Kidney epithelial cell (primary cell): ENCODE results near the gene NRIP1. TPM values are rescaled to one million over a fixed set of nuclear protein-coding genes. Genes with fewer than 3 reads are reported as not detected.

Source experiments
- DNase-seq: peaks from one replicate; pipeline ENCODE4 v3.0.0-alpha.2; 2010; ENCODE audit warnings: low read depth
- H3K27me3 ChIP-seq: 2 replicates; pipeline ENCODE4 v1.6.0; 2011; ENCODE audit warnings: low read length; ENCODE audit not compliant: control insufficient read depth, insufficient read depth
- H3K36me3 ChIP-seq: 2 replicates; pipeline ENCODE4 v1.5.1; 2011; ENCODE audit warnings: low read length; ENCODE audit not compliant: control insufficient read depth, insufficient read depth
- H3K4me3 ChIP-seq: 2 replicates; pipeline ENCODE4 v1.5.1; 2011; ENCODE audit warnings: low read depth, mild to moderate bottlenecking, control low read depth, low read length
- total RNA-seq: library from RNA; depleted of rRNA; stranded (reverse); fragments of >200 nt; gene quantifications from 2 replicates; pipeline ENCODE4 v1.2.3, GENCODE V29; 2015
- TF ChIP-seq, protein P1 (sequence below): IDR thresholded peaks from 2 replicates; pipeline ENCODE4 v1.5.1; 2011; ENCODE audit warnings: mild to moderate bottlenecking, moderate library complexity, low read length, control low read depth, inconsistent platforms; ENCODE audit not compliant: insufficient read depth, poor library complexity, severe bottlenecking

The NRIP1 gene
- total RNA-seq, 1 donor from 2014 or later = 52.6 TPM

DNA sequence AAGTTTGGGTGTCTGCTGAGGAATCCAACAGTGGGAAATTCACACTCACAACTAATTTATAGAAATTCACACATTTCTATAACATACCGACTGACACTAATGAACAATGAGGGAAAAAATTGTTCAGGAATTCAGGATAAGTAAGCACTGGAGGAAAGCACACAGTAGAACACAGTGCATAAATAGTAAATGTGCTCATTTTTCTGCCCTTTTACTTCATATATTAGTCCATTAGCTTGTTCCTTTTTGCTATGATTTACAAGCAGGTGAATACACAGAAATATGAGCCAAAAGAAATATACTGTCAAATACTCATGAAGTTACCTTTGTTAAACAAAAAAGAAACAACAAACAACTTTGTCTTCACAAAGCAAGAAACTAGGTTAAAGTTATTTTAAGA lies 11.3 kb downstream of the NRIP1 start:
- TF ChIP-seq, protein P1, sequence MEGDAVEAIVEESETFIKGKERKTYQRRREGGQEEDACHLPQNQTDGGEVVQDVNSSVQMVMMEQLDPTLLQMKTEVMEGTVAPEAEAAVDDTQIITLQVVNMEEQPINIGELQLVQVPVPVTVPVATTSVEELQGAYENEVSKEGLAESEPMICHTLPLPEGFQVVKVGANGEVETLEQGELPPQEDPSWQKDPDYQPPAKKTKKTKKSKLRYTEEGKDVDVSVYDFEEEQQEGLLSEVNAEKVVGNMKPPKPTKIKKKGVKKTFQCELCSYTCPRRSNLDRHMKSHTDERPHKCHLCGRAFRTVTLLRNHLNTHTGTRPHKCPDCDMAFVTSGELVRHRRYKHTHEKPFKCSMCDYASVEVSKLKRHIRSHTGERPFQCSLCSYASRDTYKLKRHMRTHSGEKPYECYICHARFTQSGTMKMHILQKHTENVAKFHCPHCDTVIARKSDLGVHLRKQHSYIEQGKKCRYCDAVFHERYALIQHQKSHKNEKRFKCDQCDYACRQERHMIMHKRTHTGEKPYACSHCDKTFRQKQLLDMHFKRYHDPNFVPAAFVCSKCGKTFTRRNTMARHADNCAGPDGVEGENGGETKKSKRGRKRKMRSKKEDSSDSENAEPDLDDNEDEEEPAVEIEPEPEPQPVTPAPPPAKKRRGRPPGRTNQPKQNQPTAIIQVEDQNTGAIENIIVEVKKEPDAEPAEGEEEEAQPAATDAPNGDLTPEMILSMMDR = no peak
- no peak overlapping the region for H3K4me3 ChIP-seq
- no peaks in the 10 kb centered on the region for H3K27me3 ChIP-seq
- no peaks in the 10 kb centered on the region for H3K36me3 ChIP-seq
- no peak for DNase-seq

DNA sequence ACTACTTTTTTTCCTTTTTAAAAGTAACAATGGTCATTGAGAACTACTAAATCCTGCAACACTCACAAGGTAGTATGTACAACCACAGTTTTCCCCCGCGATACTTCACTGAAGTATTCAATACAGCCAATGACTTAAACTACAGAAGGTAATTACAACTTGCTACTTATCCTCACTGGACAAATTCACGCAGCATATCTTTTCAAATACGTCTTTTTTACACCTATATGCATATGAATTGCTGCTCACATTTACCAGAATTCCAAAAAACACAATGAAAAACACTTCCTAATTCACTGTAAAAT lies 12.4 kb downstream of the NRIP1 start:
- Histone ChIP-seq H3K36me3 (no peaks in the 10 kb centered on the region), H3K4me3 (peak overlapping the region; percentile 14), H3K27me3 (no peaks in the 10 kb centered on the region)
- no peak for DNase-seq
- TF ChIP-seq, protein P1 = no peak

DNA sequence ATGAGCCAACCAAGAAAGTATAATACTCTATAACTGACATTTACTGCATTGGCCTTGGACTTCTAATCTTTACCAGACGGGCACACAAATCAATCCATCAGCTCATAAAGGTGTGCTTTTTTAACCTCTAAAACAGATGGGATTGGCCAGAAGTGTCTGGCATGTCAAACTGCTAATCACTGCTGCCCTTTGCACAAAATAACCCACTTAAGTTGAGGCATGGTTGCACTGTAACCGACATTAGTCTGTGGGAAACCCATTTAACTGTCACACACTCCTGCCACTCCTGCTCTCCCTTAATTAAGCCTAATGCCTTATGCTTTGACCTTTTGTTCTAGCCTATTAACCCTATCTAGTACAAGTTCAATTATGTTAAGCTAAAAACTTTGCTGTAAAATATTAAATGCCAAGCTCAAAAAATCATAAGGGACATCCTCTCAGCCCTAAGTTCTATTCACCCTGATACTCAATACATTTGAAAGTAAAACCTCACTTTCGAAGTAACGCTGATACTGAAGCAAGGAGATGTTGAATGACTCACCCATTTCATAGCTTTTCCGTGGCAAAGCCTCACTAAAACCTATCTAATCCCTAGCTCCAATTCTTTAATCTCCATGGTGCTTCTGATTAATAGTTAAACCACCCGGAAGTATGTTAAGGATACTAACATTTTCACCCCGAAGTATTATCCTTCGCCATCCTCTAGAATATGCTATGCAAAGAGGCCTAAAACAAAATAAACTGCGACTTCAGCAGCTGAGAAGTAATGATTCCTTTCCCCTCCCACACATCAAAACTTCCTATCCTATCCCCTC lies 12.9 kb downstream of the NRIP1 start:
- H3K36me3 ChIP-seq = no peaks in the 10 kb centered on the region
- peak overlapping the region; percentile 14 for H3K4me3 ChIP-seq
- DNase-seq = no peak
- TF ChIP-seq, protein P1 = no peak
- no peaks in the 10 kb centered on the region for H3K27me3 ChIP-seq

DNA sequence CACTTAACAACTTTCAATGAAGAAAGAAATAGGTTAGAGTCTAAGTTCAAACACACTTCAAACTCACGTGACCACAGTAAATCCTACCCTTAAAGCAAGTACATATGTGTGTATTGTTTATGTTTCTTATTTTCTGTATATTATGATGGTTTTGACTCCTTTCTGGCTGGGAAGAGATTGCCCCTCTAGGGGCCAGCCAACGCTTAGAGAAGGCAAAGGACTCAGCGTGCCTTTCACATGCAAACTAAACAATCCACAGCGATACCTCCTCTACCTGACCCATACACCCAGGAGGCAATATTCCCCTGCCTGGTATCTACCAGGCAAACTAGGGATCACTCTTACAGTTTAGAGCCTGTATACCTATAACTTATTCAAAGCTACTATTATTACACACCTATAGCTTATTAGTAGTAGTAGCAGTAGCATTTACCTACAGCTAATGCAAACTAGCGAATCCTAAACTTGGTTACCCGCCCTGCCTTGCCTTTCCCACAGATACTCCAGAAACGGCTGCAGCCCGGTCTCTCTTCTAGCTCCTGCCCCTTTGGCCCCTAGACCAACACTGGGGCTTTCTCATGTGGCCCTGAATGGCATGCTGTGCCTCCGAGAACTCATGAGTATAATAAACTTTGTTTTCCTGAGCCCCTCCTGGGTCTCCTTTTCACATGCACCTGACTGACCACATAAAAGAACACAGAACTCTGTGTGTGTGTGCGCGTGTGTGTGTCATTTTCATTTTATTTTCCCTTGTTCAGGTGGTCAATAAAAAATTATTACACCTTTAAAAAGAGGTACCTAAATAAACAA lies 14.0 kb downstream of the NRIP1 start:
- TF ChIP-seq, protein P1 = no peak
- DNase-seq = no peak
- H3K27me3 ChIP-seq = no peaks in the 10 kb centered on the region
- no peaks in the 10 kb centered on the region for H3K36me3 ChIP-seq
- no peak overlapping the region for H3K4me3 ChIP-seq

DNA sequence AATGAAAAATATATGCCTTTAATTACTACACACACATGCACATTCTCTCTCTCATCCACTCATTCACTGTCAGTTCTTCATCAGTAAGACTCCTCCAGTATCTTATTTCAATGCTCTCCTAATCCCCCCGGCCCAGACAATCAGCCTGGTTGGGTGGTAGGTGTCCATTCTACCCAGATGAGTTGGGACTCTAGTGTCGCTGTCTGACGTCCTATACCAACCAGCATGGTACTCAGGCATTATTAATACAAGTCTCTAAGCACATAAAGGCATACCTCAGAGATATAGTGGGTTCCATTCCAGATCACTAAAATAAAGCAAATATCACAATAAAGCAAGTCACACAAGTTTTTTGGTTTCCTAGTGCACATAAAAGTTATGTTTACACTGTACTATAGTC lies 19.8 kb downstream of the NRIP1 start:
- H3K4me3 ChIP-seq = no peak overlapping the region
- TF ChIP-seq, protein P1 = no peak

More for the DNA sequence above, 19.8 kb downstream of the NRIP1 start:
- no peak for DNase-seq
- Histone ChIP-seq H3K36me3 (peaks cover 1% of the 10 kb centered on the region), H3K27me3 (no peaks in the 10 kb centered on the region)
